Measurements from ENCODE around the gene NAT14.
A peak's percentile ranks its signal among the peaks of the same experiment; 100 is the strongest.
"Not testable (repeated sequence)": the region's sequence is repeated elsewhere in the genome, so short reads cannot be mapped to it uniquely, and the experiment has no call there.

NAT14 gene, protein sequence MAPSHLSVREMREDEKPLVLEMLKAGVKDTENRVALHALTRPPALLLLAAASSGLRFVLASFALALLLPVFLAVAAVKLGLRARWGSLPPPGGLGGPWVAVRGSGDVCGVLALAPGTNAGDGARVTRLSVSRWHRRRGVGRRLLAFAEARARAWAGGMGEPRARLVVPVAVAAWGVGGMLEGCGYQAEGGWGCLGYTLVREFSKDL

DNA sequence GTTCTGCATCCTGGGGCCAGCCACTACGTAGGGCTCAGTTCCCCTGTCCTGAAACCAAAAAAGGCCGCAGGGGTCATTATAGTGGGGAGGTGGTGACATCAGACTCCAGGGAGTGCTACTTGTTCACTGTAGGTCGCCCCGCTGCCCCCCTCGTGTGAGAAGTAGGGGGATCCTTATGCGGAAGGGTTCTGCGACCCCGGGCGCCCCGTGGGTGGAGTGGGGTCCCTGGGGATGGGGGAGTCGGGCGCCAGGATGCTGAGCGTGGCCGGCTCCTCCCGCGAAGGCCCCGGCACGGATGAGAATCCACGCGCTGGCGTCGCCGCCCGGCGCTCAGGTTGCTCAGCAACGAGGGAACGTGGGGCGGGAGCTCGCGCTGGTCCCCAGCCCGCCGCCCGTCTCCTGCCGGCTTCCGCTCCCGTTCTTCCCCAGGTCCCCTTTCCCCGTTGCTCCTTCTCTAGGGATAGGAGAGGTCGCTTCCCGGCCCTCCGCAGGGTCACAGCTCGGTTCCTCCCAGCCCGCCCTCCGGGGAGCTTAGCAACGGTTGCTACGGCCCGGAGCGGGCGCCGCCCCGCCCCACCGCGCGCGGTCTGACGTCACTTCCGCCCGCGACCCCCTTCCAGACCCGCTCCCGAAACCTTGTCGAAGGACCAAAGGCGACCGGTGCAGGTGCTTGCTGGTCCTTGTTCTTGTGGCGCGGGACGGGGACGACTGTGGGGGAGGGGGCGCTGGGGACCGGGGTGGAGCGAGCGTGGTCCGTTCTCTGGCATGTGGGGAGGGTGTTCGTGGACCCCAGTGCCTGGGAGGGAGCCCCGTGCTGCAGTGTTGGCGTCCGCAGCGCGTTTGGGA lies at the start of gene NAT14:
NAT14 (plus strand) TSS at position 596 of the 846 bp plus-strand sequence. CDS start 521 bp downstream, outside the sequence.
- peak; percentile 60 for DNase-seq

- no peak for DNase-seq
Measured at GRCh38 chr19:55436847-55437246, 48.1 kb upstream of the NAT14 start.

- peak; percentile 53 for DNase-seq
Measured at GRCh38 chr19:55437410-55437809, 47.6 kb upstream of the NAT14 start.

- no peak for DNase-seq
Measured at GRCh38 chr19:55439052-55439451, 45.9 kb upstream of the NAT14 start.

- no peak for DNase-seq
Measured at GRCh38 chr19:55440411-55441105, 44.4 kb upstream of the NAT14 start.

GRCh38 chr19:55441319-55441691 lies 43.7 kb upstream of the NAT14 start:
- DNase-seq: no peak

DNA sequence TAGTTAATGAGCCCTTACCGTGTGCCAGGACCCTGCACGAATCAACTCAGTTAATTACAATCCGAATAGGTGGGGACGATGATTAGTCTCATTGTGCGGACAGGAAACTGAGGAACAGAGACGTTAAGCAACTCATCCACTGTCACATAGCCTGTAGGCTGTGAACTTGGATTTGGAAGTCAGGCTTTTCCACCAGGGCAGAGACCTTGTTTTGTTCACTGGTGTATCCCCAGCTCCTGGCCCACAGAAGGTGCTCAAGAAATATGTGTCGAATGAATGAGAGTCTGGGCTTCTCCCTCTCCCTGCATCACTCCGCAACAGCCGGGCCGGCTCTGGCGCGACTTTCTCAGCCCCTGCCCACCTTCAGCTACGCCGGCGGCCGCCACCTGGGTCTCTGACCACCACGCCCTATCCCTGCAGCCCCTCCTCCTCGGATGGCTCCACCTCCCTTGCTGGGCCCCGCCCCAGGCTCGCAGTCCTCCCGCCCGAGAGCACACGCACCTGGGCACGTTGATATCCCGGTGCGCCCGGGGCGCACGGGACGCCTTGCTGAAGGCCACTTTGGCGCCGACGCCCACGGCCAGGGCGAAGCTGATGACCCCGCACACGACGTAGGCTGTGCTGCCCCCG lies 43.2 kb upstream of the NAT14 start:
- DNase-seq: no peak

DNA sequence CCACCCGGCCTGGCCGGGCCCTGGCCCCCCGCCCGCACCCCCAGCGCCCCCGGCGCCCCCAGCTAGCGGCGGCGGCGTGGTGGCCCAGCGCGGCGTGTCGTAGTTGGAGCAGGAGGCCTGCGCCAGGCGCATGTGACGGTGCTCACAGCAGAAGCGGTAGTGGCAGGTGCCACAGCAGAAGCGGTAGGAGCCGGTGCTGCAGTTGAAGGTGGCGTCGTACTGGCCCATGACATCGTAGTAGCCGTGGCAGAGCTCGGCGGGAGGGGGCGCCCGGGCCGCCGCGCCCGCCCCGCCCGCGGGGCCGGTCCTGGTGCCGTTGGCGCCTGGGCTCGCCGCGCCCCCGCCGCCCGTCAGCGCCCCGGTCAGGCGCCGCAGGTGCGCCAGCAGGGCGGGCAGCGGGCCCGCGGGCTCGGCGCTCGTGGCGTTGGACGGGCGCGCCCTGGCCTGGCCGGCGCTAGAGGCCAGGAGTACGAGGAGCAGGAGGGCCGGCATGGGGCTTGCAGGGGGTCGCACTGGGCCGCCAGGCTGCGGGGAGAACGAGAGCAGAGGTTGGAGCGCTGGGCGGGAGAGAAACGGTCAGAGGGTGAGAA lies 42.5 kb upstream of the NAT14 start:
- no peak for DNase-seq

DNA sequence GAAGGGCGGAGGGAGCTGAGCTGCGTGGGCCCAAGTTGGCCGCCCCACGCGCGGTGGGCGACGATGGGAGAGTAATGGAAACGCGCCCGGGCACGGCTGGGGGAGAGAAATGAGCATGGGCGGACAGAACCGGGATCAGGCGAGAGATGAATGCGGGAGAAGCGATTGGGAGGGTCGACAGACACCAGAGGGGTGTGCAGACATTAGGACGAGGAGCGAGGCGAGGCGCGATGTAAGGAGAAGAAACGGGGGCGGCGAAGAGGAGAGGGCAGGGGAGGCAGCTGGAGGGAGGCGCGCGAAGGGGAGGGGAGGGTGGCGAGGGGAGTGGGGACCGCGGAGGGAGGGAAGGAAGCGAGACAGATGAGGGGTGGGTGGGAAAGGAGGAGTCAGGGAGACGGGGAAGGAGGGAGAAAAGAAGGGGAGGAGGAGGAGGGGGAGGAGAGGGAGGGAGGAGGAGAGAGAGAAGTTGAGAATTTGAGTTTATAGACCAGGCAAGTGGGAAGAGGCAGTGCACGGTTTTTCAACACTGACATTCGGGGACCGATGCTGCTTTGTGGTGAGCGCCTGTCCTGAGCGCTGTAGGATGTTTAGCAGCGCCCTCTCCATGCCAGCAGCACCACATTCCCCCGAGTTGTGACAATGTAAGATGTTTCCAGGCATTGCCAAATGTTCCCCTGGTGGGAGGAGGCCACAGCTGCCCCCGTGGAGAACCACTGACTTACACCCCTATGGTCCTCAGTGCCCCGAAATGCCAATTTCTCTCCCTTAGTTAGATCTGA lies 41.8 kb upstream of the NAT14 start, which contains the start of gene SHISA7:
SHISA7 (minus strand) TSS at position 256 of the 779 bp plus-strand sequence. CDS start 437 bp downstream, outside the sequence.
- no peak for DNase-seq

DNA sequence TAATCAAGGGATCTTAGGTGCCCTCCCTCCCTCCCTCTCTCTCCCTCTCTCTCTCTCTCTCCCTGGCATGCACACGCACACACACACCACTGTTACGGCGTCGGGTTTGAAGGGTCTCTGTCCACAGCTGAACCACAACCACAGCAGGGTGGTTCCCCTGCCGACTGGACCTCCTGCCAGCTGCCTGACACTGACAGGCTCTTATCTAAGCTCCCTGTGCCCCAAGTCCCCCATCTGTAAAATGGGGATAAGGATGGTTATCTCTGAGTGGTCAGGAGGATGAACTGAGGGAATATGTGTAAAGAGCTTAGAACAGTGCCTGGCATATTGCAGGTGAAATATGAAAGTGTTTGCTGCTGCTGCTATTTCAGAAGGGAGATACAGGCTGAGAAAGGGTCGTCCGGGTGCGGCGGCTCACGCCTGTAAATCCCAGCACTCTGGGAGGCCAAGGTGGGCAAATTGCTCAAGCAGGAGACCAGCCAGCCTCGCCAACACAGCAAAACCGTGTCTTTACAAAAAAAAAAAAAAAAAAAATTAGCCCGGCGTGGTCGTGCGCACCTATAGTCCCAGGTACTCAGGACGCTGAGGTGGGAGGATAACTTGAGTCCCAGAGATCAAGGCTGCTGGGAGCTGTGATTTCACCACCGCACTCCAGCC lies 41.0 kb upstream of the NAT14 start:
- DNase-seq: no peak

- DNase-seq: no peak
Measured at GRCh38 chr19:55444646-55445045, 40.3 kb upstream of the NAT14 start.

GRCh38 chr19:55446060-55446459 lies 38.9 kb upstream of the NAT14 start:
- no peak for DNase-seq

- peak; percentile 25 for DNase-seq
Measured at GRCh38 chr19:55447421-55448174, 37.4 kb upstream of the NAT14 start.

DNA sequence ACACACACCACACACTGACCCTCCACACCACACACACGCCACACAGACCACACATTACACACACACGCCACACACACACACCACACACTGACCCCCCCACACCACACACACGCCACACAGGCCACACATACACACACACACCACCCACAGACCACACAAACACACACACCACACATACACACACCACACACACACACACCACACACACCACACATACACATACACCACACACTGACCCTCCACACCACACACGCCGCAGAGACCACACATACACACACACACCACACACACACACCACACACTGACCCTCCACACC lies 36.9 kb upstream of the NAT14 start:
- not testable (repeated sequence) for DNase-seq

- no peak for DNase-seq
Measured at GRCh38 chr19:55449469-55449868, 35.5 kb upstream of the NAT14 start.

DNA sequence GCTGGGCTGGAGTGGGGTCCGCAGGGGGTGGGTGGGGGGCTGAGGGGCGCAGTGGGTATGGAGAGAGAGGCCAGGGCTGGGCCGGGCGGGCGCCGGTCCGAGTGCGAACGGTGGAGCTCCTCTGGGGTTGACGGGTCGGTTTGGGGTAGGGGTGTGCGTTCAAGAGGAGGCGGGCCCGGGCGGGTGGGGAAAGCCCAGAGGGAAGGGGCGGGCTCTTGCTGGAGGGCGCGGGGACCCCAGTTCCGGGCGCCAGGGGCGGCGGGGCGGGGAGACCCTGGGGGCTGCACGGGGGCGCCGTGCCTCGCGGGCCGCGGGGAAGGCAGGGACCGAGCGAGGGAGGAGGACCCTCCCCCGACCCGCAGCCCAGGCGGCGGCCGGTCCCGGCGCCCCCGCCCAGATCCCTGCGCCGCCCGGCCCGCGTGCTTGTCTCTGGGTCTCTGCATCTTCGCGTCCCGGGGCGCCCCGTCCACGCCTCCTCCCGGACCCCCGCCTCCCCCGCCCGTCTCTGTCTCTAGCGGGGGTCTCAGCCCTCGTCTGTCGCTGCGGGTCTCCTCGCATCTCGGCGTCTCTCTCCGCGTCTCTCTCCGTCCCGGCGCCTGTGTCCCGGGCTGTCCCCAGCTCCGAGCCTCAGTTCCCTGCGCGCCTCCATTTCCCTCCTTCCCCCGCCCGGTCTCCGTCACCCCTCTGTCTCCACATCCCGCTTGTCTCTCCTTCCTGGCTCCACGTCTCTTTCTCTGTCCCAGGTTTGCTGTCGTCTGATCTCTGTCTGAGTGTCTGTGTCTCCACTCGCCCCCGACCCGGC lies 33.6 kb upstream of the NAT14 start:
- DNase-seq: no peak

DNA sequence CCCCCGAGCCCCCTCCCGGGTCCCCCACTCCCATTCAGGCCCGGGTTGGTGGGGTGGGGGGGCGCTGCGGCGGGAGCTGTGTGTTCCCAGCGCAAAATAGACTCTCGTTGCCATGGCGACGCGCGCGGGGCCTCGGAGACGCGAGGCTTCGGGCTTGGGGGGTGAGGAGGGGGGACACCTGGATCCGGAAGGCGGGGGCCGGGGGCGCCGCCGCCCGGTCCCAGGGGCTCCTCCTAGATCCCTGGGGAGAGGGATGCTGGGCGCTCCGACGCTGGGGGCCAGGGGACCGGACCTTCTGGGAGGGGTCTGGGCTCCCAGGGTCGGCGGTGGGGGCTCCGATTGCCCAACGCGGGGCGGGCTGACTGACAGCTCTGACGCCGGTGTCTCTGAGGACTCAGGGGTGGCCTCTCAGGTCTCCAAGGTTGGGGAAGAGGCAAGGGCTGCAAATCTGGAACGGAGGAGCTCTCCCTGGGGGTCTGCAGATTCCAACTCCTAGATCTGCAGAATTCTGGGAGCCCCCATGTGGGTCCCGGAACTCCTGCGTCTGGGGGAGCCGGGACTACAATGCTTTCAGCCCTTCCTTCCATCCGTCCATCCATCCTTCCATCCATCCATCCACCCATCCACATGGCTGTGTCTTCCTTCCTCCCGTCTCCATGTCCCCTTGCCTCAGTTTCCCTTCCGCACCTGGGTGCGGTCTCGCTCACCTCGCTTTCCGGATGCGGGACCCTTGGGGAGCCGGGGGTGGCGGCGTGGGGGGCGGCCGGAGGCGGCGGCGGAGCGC lies 32.8 kb upstream of the NAT14 start:
- DNase-seq: no peak

GRCh38 chr19:55452749-55453346 lies 32.1 kb upstream of the NAT14 start:
- peak; percentile 69 for DNase-seq
